ENCODE measurements around the gene KLHL26. TPM values are rescaled to one million over a fixed set of nuclear protein-coding genes. Genes with fewer than 3 reads are reported as not detected.

The KLHL26 gene
- total RNA-seq, 4 donors from 2014 or later, result 7.9 to 23.2 (median 18.2) TPM

- intact Hi-C loops (cut with DNase I; ENCODE audit: low total_unique reads), result no loop called here
- H3K4me3 ChIP-seq (ENCODE audit: low read depth, poor library complexity, severe bottlenecking), result peak within 1 kb of the TSS; percentile 24
- peak; percentile 76 to 97 for DNase-seq (ENCODE audit: low spot score in 2 of 2)
- WGBS, 2 donors, result 1 to 3% methylated on average over 44 to 83 of the region's 93 CpGs
- TF ChIP-seq POLR2A (IDR thresholded peaks at IDR 0.05), result no peak
- TF ChIP-seq, protein P1, sequence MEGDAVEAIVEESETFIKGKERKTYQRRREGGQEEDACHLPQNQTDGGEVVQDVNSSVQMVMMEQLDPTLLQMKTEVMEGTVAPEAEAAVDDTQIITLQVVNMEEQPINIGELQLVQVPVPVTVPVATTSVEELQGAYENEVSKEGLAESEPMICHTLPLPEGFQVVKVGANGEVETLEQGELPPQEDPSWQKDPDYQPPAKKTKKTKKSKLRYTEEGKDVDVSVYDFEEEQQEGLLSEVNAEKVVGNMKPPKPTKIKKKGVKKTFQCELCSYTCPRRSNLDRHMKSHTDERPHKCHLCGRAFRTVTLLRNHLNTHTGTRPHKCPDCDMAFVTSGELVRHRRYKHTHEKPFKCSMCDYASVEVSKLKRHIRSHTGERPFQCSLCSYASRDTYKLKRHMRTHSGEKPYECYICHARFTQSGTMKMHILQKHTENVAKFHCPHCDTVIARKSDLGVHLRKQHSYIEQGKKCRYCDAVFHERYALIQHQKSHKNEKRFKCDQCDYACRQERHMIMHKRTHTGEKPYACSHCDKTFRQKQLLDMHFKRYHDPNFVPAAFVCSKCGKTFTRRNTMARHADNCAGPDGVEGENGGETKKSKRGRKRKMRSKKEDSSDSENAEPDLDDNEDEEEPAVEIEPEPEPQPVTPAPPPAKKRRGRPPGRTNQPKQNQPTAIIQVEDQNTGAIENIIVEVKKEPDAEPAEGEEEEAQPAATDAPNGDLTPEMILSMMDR (IDR thresholded peaks at IDR 0.05), result no peak
Observed at GRCh38 chr19:18683109-18683957, 46.5 kb downstream of the KLHL26 start, which contains the start of gene CRTC1. TSS of gene CRTC1 (plus strand) at chr19:18683680. CDS start at chr19:18683703, 23 bp downstream.

GRCh38 chr19:18683958-18684641 is 47.3 kb downstream of the KLHL26 start:
- 13 to 19% methylated on average over 11 to 16 of the region's 16 CpGs for WGBS, 2 donors
- intact Hi-C loops (cut with DNase I; ENCODE audit: low total_unique reads), result no loop called here
- no peak overlapping the region for H3K4me3 ChIP-seq (ENCODE audit: low read depth, poor library complexity, severe bottlenecking)
- no peak for TF ChIP-seq POLR2A (IDR thresholded peaks at IDR 0.05)
- TF ChIP-seq, protein P1 (IDR thresholded peaks at IDR 0.05), result no peak
- no peak for DNase-seq (ENCODE audit: low spot score in 2 of 2)

- WGBS, 2 donors, result 92% methylated on average over 3 of the region's 3 CpGs; no CpG with 5 or more reads in 1 of the 2 donors
- no peak for DNase-seq (ENCODE audit: low spot score in 2 of 2)
- intact Hi-C loops (cut with DNase I; ENCODE audit: low total_unique reads), result no loop called here
- TF ChIP-seq POLR2A (IDR thresholded peaks at IDR 0.05), result no peak
- TF ChIP-seq, protein P1 (IDR thresholded peaks at IDR 0.05), result no peak
- H3K4me3 ChIP-seq (ENCODE audit: low read depth, poor library complexity, severe bottlenecking), result no peak overlapping the region
Observed at GRCh38 chr19:18684642-18684993, 47.8 kb downstream of the KLHL26 start.

DNA sequence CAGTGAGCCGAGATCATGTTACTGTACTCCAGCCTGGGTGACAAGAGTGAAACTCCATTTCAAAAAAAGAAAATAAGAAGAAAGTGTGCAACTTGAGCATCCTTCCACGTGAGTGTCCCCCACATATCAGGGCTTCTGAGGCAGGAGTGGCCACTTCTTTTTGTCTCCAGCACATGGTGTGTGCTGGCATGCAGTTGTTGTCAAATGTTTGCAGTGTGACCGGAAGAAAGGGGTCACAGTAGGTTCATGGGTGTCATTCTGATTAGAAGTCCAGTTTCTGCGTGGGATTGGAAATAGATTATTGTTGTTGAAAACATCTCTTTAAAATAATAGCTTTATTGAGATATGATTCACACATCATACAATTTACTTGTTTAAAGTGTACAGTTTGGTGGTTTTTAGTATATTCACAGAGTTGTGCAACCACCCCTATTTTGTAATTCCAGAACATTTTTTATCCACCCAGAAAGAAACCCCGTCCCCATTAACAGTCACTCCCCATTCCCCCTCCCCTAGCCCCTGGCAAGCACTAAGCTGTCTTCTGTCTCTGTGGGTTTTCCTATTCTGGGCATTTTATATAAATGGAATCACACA is 48.9 kb downstream of the KLHL26 start:
- DNase-seq (ENCODE audit: low spot score in 2 of 2), result no peak
- intact Hi-C loops (cut with DNase I; ENCODE audit: low total_unique reads), result no loop called here
- H3K4me3 ChIP-seq (ENCODE audit: low read depth, poor library complexity, severe bottlenecking), result no peak overlapping the region
- WGBS, 2 donors, result 70 to 75% methylated on average over 5 of the region's 5 CpGs
- TF ChIP-seq POLR2A (IDR thresholded peaks at IDR 0.05), result no peak
- TF ChIP-seq, protein P1 (IDR thresholded peaks at IDR 0.05), result no peak

DNA sequence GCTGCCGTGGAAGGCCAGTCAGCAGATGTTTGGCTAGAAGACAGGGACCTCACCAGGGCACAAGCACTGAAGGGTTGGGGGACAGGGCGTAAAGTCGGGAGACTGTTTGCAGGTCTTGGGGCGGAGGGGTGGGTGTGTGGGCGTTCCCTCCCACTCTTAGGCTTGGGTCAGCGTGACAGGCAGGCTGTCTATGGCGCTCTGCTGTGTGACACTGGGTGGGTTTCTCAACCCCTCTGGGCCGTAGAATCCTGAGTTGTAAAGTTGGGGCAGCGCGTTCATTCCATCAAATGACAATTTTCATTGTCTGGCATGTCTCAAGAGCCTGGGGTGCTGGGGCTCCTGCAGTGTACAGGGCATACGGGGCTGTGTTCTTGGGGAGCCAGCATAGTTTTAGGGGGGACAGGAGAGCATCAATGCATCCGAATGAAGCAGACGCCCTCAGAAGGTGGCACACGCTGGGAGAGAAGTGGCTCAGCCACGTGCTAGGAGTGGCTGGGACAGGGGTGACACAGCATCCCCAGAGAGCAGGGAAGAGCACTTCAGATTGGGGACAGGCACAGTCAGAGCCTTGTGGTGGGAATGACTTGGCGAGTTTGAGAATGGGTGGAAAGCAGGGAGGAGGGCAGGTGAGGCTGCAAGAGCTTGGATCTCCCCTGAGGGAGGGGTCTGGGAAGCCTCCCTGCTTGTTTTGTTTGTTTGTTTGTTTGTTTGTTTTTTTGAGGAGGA is 51.1 kb downstream of the KLHL26 start:
- DNase-seq (ENCODE audit: low spot score in 2 of 2), result no peak
- intact Hi-C loops (cut with DNase I; ENCODE audit: low total_unique reads), result no loop called here
- no peak for TF ChIP-seq POLR2A (IDR thresholded peaks at IDR 0.05)
- TF ChIP-seq, protein P1 (IDR thresholded peaks at IDR 0.05), result no peak
- no peak overlapping the region for H3K4me3 ChIP-seq (ENCODE audit: low read depth, poor library complexity, severe bottlenecking)
- WGBS, 2 donors, result 90 to 91% methylated on average over 16 of the region's 16 CpGs
